A673 (cell line): ENCODE measurements around the gene TIFAB. TPM values are rescaled to one million over a fixed set of nuclear protein-coding genes. Genes with fewer than 3 reads are reported as not detected.

Experiments used
- BruUV-seq: library from RNA; stranded (reverse); fragments of 400-500 nt; replicated peaks from 2 replicates; lab custom pipeline; 2021; lab: Mats Ljungman, UMichigan
- CTCF ChIA-PET: fragments of 300-600 bp; sonication (Branson Sonifier 250); formaldehyde crosslinking; loops from one replicate; lab custom pipeline; 2022; ENCODE audit warnings: antibody characterized with exemption; lab: Charles Lee
- POLR2A ChIA-PET: fragments of 300-600 bp; sonication (Branson Sonifier 250); formaldehyde crosslinking; loops from one replicate; lab custom pipeline; 2022; ENCODE audit warnings: antibody characterized with exemption; ENCODE audit not compliant: low non-redundant PET; lab: Charles Lee
- DNase-seq: peaks from one replicate; pipeline ENCODE4 v3.0.0-alpha.2; 2015; ENCODE audit warnings: low spot score
- H3K27ac ChIP-seq: fragments of 200-600 bp; sonication (generic); 2 replicates; pipeline ENCODE4 v1.5.1; 2016; ENCODE audit warnings: mixed run types, low read depth, mild to moderate bottlenecking, mixed read lengths, antibody characterized with exemption, low read length; ENCODE audit not compliant: poor library complexity, severe bottlenecking
- H3K27me3 ChIP-seq: fragments of 200-600 bp; sonication (generic); replicated peaks from 2 replicates; pipeline ENCODE4 v1.6.1; 2017; ENCODE audit warnings: mixed run types, low read depth, mild to moderate bottlenecking, mixed read lengths, antibody characterized with exemption, low read length; ENCODE audit not compliant: insufficient read depth, poor library complexity
- H3K36me3 ChIP-seq: fragments of 200-600 bp; sonication (generic); 2 replicates; pipeline ENCODE4 v1.6.1; 2016; ENCODE audit warnings: mixed run types, mild to moderate bottlenecking, mixed read lengths, antibody characterized with exemption, low read length; ENCODE audit not compliant: insufficient read depth, poor library complexity, severe bottlenecking
- H3K4me1 ChIP-seq: fragments of 200-600 bp; sonication (generic); 2 replicates; pipeline ENCODE4 v1.6.1; 2017; ENCODE audit warnings: mixed run types, mild to moderate bottlenecking, mixed read lengths, antibody characterized with exemption, low read length; ENCODE audit not compliant: insufficient read depth, poor library complexity, severe bottlenecking
- H3K4me3 ChIP-seq: fragments of 200-600 bp; sonication (generic); 2 replicates; pipeline ENCODE4 v1.5.1; 2016; ENCODE audit warnings: low read depth, mixed run types, mild to moderate bottlenecking, mixed read lengths, low read length; ENCODE audit not compliant: poor library complexity, severe bottlenecking
- H3K9me3 ChIP-seq: fragments of 200-600 bp; sonication (generic); 2 replicates; pipeline ENCODE4 v1.6.1; 2016; ENCODE audit warnings: mixed run types, low read depth, mild to moderate bottlenecking, mixed read lengths, antibody characterized with exemption, low read length; ENCODE audit not compliant: poor library complexity, severe bottlenecking
- EZH2 ChIP-seq: fragments of 200-600 bp; sonication (generic); IDR thresholded peaks from 2 replicates; pipeline ENCODE4 v1.6.1; 2017; ENCODE audit warnings: borderline replicate concordance, low read depth, mild to moderate bottlenecking, mixed read lengths, antibody characterized with exemption, low read length; ENCODE audit not compliant: poor library complexity, severe bottlenecking
- intact Hi-C: fragments of 100-400 bp; cut with micrococcal nuclease; formaldehyde crosslinking; loops from one replicate; pipeline ENCODE4 v1.10.0; 2022; ENCODE audit not compliant: unreplicated experiment
- total RNA-seq: library from RNA; stranded (reverse); gene quantifications from 2 replicates; pipeline ENCODE4 v1.2.3, GENCODE V29; 2021
- TF ChIP-seq, protein P1 (sequence below): fragments of 300-800, 200-600 bp; sonication (generic); conservative IDR thresholded peaks from 2 replicates; pipeline ENCODE4 v1.5.1; 2017; ENCODE audit warnings: low read depth, mild to moderate bottlenecking, antibody characterized with exemption, low read length, moderate library complexity, mixed read lengths

TIFAB gene
- total RNA-seq, 1 experiment from 2014 or later = not detected

DNA sequence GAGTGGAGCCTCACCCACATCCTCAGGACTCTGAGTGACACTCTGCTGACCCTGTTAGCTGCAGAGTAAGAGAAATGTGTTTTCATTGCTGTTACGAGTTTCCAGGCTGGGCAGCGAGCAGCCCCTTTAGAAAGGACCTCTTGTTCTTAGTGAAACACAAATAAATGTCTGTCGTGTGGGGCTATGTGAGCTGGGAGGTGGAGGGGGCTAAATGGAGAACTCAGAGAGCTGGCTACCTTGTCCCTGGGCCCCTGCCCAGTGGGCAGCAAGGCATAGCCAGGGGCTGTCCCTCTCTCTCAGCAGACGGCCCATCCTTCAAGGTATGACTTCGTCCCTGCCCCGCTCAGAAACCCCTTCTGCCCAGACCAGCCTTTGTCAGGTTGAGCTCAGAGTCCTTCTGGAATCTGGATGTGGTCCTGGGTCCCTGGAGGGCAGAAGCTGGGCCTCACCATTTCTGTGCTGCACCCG lies 15.2 kb downstream of the TIFAB start:
- TF ChIP-seq, protein P1, sequence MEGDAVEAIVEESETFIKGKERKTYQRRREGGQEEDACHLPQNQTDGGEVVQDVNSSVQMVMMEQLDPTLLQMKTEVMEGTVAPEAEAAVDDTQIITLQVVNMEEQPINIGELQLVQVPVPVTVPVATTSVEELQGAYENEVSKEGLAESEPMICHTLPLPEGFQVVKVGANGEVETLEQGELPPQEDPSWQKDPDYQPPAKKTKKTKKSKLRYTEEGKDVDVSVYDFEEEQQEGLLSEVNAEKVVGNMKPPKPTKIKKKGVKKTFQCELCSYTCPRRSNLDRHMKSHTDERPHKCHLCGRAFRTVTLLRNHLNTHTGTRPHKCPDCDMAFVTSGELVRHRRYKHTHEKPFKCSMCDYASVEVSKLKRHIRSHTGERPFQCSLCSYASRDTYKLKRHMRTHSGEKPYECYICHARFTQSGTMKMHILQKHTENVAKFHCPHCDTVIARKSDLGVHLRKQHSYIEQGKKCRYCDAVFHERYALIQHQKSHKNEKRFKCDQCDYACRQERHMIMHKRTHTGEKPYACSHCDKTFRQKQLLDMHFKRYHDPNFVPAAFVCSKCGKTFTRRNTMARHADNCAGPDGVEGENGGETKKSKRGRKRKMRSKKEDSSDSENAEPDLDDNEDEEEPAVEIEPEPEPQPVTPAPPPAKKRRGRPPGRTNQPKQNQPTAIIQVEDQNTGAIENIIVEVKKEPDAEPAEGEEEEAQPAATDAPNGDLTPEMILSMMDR = no peak
- TF ChIP-seq EZH2 = no peak
- H3K4me3 ChIP-seq = no peak overlapping the region
- no peaks in the 10 kb centered on the region for H3K9me3 ChIP-seq
- H3K27ac ChIP-seq = no peak overlapping the region
- ChIA-PET POLR2A (no interaction called here), CTCF (no interaction called here)
- no peaks in the 10 kb centered on the region for H3K4me1 ChIP-seq
- DNase-seq = no peak
- peaks cover 5% of the 10 kb centered on the region for H3K27me3 ChIP-seq
- BruUV-seq = no TSS peak
- H3K36me3 ChIP-seq = no peaks in the 10 kb centered on the region
- intact Hi-C loops = no loop called here

DNA sequence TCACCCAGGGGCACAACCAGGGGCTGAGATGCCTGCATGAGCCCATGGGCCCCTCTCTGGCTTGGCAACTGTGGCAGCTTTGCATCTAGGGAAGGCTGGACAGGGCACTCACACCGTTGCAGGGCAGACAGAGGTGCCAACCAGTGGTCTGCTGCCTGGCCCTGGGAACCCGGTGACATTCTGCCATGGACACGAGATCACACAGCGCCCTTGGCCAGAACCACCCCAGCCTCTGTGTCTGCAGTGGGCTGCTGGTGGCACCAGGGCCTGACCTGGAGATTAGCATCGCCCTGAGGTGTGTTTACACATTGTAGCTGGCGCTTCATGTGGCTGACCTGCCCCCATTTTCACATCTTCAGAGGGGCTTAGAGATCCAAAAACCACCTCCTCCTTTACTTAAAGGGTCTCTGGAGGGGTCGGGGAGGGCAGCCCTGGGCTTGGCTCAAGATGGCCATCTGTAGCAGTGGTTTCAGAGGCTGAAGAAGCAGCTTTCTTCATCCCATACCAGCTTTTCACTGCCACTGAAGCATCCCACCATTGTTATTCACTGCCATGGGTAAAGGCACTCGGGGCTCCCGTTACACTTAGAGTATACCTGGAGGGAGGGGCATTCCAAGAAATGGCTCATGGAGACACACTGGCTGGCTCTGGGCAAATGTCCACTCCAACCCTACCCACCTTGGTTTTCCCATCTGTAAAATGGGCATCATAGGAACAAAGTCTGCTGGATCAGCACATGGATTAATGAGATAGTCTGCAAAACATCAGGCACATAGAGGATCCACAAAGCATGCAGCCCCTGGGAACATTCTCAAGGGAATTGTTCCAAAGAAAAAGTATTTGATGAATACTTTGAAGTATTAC lies 16.5 kb downstream of the TIFAB start:
- POLR2A ChIA-PET = no interaction called here
- DNase-seq = no peak
- intact Hi-C loops = no loop called here

DNA sequence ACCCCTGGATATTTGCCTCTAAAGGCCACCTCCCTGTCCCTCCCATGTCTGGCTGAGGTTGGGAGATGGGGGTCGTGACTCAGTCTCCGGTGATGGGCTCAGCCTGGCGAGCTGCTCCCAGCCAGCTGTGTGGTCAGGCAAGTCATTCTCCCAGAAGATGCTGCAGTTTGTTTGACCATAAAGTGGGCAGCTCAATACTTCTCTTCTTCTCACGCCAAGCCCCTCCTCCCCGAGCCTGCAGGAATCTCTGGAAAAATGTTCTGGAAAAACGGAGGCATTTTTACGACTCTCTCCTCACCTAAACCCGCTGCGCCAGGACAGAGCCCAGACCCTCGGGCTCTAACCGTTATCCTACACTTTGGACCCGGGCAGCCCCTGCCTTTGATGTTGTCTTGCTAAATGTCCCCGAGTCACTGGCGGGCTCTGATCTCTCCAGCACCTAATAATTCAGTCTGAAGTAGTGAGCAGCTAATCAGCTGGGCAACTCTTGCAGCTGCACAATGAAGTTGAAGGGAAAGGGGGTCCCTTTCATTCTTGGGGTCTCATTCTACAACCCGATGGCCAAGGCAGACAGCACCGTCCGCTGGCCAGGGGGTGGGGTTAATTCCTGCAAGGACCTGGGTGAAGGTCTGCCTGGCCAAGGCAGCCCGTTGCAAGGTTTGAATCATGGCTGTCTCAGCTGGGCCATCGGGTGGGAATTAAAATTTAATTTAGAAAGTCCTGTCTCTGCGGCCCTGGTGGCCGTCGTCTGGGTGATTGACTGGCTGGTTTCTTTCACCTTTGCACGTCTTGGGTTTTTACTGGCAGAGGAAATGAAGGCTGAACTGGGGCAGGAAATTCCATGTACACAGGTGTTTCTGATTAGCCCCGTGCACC lies 17.3 kb downstream of the TIFAB start:
- peaks cover 5% of the 10 kb centered on the region for H3K27me3 ChIP-seq
- DNase-seq = no peak
- no peaks in the 10 kb centered on the region for H3K36me3 ChIP-seq
- no peaks in the 10 kb centered on the region for H3K4me1 ChIP-seq
- POLR2A ChIA-PET = no interaction called here
- intact Hi-C loops = no loop called here
- no TSS peak for BruUV-seq
- no peaks in the 10 kb centered on the region for H3K9me3 ChIP-seq
- no peak overlapping the region for H3K27ac ChIP-seq
- CTCF ChIA-PET = no interaction called here
- no peak overlapping the region for H3K4me3 ChIP-seq
- TF ChIP-seq EZH2 = no peak
- TF ChIP-seq, protein P1 = no peak

More for the DNA sequence above, 16.5 kb downstream of the TIFAB start:
- no peaks in the 10 kb centered on the region for H3K4me1 ChIP-seq
- no TSS peak for BruUV-seq
- TF ChIP-seq EZH2 = no peak
- TF ChIP-seq, protein P1 = no peak
- peaks cover 5% of the 10 kb centered on the region for H3K27me3 ChIP-seq
- CTCF ChIA-PET = no interaction called here
- H3K9me3 ChIP-seq = no peaks in the 10 kb centered on the region
- H3K36me3 ChIP-seq = no peaks in the 10 kb centered on the region
- H3K27ac ChIP-seq = no peak overlapping the region
- H3K4me3 ChIP-seq = no peak overlapping the region
